ENCODE data around the gene NAV2. TPM values are rescaled to one million over a fixed set of nuclear protein-coding genes. Genes with fewer than 3 reads are reported as not detected.

NAV2 gene
- total and polyA plus RNA-seq, 2 experiments from 2014 or later: 26.0 to 45.0 TPM

- TF ChIP-seq REST (IDR thresholded peaks at IDR 0.05; ENCODE audit: unreplicated experiment): no peak
- no peak for TF ChIP-seq ETS1 (IDR thresholded peaks at IDR 0.05)
- no peak for TF ChIP-seq EZH2phosphoT487 (IDR thresholded peaks at IDR 0.05; ENCODE audit: unreplicated experiment)
- no peak for TF ChIP-seq POLR2AphosphoS5 (IDR thresholded peaks at IDR 0.05; ENCODE audit: low read depth)
- no peak for TF ChIP-seq STAT1 (IDR thresholded peaks at IDR 0.05; ENCODE audit: unreplicated experiment)
- TF ChIP-seq ZNF331 (CRISPR knock-in tag; IDR thresholded peaks at IDR 0.05; ENCODE audit: low read depth): no peak
These were observed 335.1 kb downstream of the NAV2 start (continued) for GRCh38 chr11:20047769-20048154.

- ATAC-seq: no peak
- no peak overlapping the region for H2AFZ ChIP-seq
- H3K4me3 Mint-ChIP-seq: no peak overlapping the region
- H3K36me3 Mint-ChIP-seq (ENCODE audit: low read depth): peaks cover 85% of the 10 kb centered on the region
- no peaks in the 10 kb centered on the region; the same call in 1 of the 2 replicates for H4K20me1 ChIP-seq (replicated peaks; ENCODE audit: insufficient read depth)
- H3K27me3 ChIP-seq (ENCODE audit: insufficient read depth): no peaks in the 10 kb centered on the region
- peaks cover 37% of the 10 kb centered on the region for H3K4me1 Mint-ChIP-seq
- DNase-seq (ENCODE audit: low spot score): no peak
- no peak overlapping the region for H3K4me2 ChIP-seq
- no peaks in the 10 kb centered on the region for H3K9me2 ChIP-seq (ENCODE audit: insufficient read depth)
- no peaks in the 10 kb centered on the region for H3F3A ChIP-seq (replicated peaks; ENCODE audit: low read depth)
- H3K27me3 Mint-ChIP-seq (ENCODE audit: insufficient read depth, low read depth, poor library complexity): peaks cover 18% of the 10 kb centered on the region
- peak overlapping the region; percentile 86; the same call in 1 of the 2 replicates for H3K27ac Mint-ChIP-seq
- no peak overlapping the region for H3K27ac ChIP-seq (ENCODE audit: low read depth)
- peaks cover 28% of the 10 kb centered on the region for H3K4me1 ChIP-seq (ENCODE audit: insufficient read depth)
- peaks cover 19% of the 10 kb centered on the region for H3K36me3 ChIP-seq (ENCODE audit: insufficient read depth)
- H3K9me3 Mint-ChIP-seq: no peaks in the 10 kb centered on the region
- H3K4me3 ChIP-seq: no peak overlapping the region
- no peaks in the 10 kb centered on the region for H3K79me2 ChIP-seq (replicated peaks; ENCODE audit: insufficient read depth)
- TF ChIP-seq JUNB (IDR thresholded peaks at IDR 0.05; ENCODE audit: unreplicated experiment) (no peak), ZNF114 (CRISPR knock-in tag; IDR thresholded peaks at IDR 0.05) (no peak), CTCF (conservative IDR thresholded peaks at IDR 0.05; ENCODE audit: low read depth in 2 of 2) (no peak), ZNF462 (CRISPR knock-in tag; IDR thresholded peaks at IDR 0.05) (no peak)
These were observed 335.6 kb downstream of the NAV2 start for GRCh38 chr11:20048246-20048645.

All from GM23338 (cell line).